HepG2 (cell line): Measurements from ENCODE around the gene KLF16. TPM values are rescaled to one million over a fixed set of nuclear protein-coding genes. Genes with fewer than 3 reads are reported as not detected.

Source experiments
- ARID4A ChIP-seq: sonication (generic); formaldehyde crosslinking; IDR thresholded peaks from 2 replicates; pipeline ENCODE4 v1.5.0; 2020; ENCODE audit warnings: mild to moderate bottlenecking, missing genetic modification reagents, borderline replicate concordance
- DZIP1 ChIP-seq: sonication (generic); formaldehyde crosslinking; IDR thresholded peaks from 2 replicates; pipeline ENCODE4 v1.5.0; 2020; ENCODE audit warnings: mild to moderate bottlenecking, missing genetic modification reagents
- HDAC1 ChIP-seq: sonication (generic); formaldehyde crosslinking; IDR thresholded peaks from 2 replicates; pipeline ENCODE4 v1.5.1; 2020; ENCODE audit warnings: mild to moderate bottlenecking, missing genetic modification reagents
- HDAC2 ChIP-seq: sonication (generic); formaldehyde crosslinking; IDR thresholded peaks from 2 replicates; pipeline ENCODE4 v1.4.0; 2020; ENCODE audit warnings: missing genetic modification reagents
- NFAT5 ChIP-seq: sonication (generic); formaldehyde crosslinking; IDR thresholded peaks from 2 replicates; pipeline ENCODE4 v1.4.0; 2020; ENCODE audit warnings: missing genetic modification reagents
- SOX13 ChIP-seq, 3 experiments: fragments of 450-650 bp in 1 of 3; sonication (generic) in 1 of 3; formaldehyde crosslinking in 1 of 3; IDR thresholded peaks in 2 of 3; conservative IDR thresholded peaks in 1 of 3; 2 replicates each; pipeline versions ENCODE4 v1.5.0 to v1.6.1; 2016 to 2020; ENCODE audit warnings: antibody characterized with exemption in 1 of 3, mild to moderate bottlenecking in 1 of 3, missing compliant biosample characterization in 1 of 3, missing genetic modification reagents in 1 of 3, moderate library complexity in 1 of 3
- ZBTB14 ChIP-seq: sonication (generic); formaldehyde crosslinking; IDR thresholded peaks from 2 replicates; pipeline ENCODE4 v1.4.0; 2020; ENCODE audit warnings: missing genetic modification reagents
- ZNF121 ChIP-seq: sonication (generic); formaldehyde crosslinking; IDR thresholded peaks from 2 replicates; pipeline ENCODE4 v1.5.0; 2020; ENCODE audit warnings: mild to moderate bottlenecking, missing genetic modification reagents
- ZNF124 ChIP-seq: sonication (generic); formaldehyde crosslinking; IDR thresholded peaks from 2 replicates; pipeline ENCODE4 v1.4.0; 2020; ENCODE audit warnings: missing genetic modification reagents
- ZNF225 ChIP-seq: sonication (generic); formaldehyde crosslinking; IDR thresholded peaks from 2 replicates; pipeline ENCODE4 v1.4.0; 2020; ENCODE audit warnings: mild to moderate bottlenecking, missing genetic modification reagents
- ZNF337 ChIP-seq: sonication (generic); formaldehyde crosslinking; IDR thresholded peaks from 2 replicates; pipeline ENCODE4 v1.5.1; 2020; ENCODE audit warnings: missing genetic modification reagents, low read depth, mild to moderate bottlenecking, borderline replicate concordance
- ZNF350 ChIP-seq: sonication (generic); formaldehyde crosslinking; IDR thresholded peaks from 2 replicates; pipeline ENCODE4 v1.4.0; 2020; ENCODE audit warnings: mild to moderate bottlenecking, low read depth, missing genetic modification reagents, borderline replicate concordance
- ZNF460 ChIP-seq: sonication (generic); formaldehyde crosslinking; IDR thresholded peaks from 2 replicates; pipeline ENCODE4 v1.5.1; 2020; ENCODE audit warnings: missing genetic modification reagents, mild to moderate bottlenecking, borderline replicate concordance
- polyA plus RNA-seq, 8 experiments: library from polyadenylated mRNA; depleted of rRNA in 3 of 8; stranded (reverse) in 7 of 8; unstranded in 1 of 8; fragments of >200 nt; fragmentation: Illumina TruSeq in 4 of 8; extraction: Trizol in 4 of 8; gene quantifications; 2 replicates each; pipeline versions ENCODE4 v1.2.1 to v1.2.3, GENCODE V29; 2011 to 2016; ENCODE audit warnings: low read depth in 4 of 8, missing spikeins in 1 of 8, mixed read lengths in 1 of 8; ENCODE audit not compliant: insufficient read depth in 1 of 8
- total RNA-seq, 5 experiments: library from RNA; depleted of rRNA; stranded (reverse); fragments of >200 nt; fragmentation: Illumina TruSeq; extraction: Trizol; gene quantifications; 2 replicates each; pipeline ENCODE4 v1.2.3, GENCODE V29; 2016; ENCODE audit warnings: low read depth in 1 of 5

Gene KLF16
- total and polyA plus RNA-seq, 2 of the 13 experiments (the other 11 are each of a cell fraction or from before 2014, with no cell fraction given), result 3.5 to 6.7 TPM

- TF ChIP-seq ARID4A (CRISPR knock-in tag), result peak; percentile 86
- TF ChIP-seq HDAC1 (CRISPR knock-in tag), result peak; percentile 84
- TF ChIP-seq ZNF225 (CRISPR knock-in tag), result peak; percentile 26; the same call in 1 of the 2 replicates
- TF ChIP-seq ZNF350 (CRISPR knock-in tag), result peak; percentile 77
- TF ChIP-seq ZNF460 (CRISPR knock-in tag), result peak; percentile 22; the same call in 1 of the 2 replicates
- TF ChIP-seq DZIP1 (CRISPR knock-in tag), result no peak; the same call in 1 of the 2 replicates
- 0 out of 2 replicates have a peak, but pooled peaks have one; percentile 14 for TF ChIP-seq HDAC2 (CRISPR knock-in tag)
- no peak for TF ChIP-seq NFAT5 (CRISPR knock-in tag)
- TF ChIP-seq SOX13 (IDR thresholded peaks at IDR 0.05), result peak; percentile 14; the same call in 1 of the 2 replicates
- peak in 1 of 2 experiments; percentile 27; a peak in 1 of 4 replicates for TF ChIP-seq SOX13 (CRISPR knock-in tag; conservative IDR thresholded peaks at IDR 0.05 in 1 of 2, IDR thresholded peaks at IDR 0.05 in 1 of 2)
- peak; percentile 88 for TF ChIP-seq ZBTB14 (CRISPR knock-in tag)
- no peak for TF ChIP-seq ZNF124 (CRISPR knock-in tag)
- TF ChIP-seq ZNF121 (CRISPR knock-in tag), result no peak
- no peak for TF ChIP-seq ZNF337
Measured at GRCh38 chr19:1863638-1864479, 480 bp upstream of the KLF16 start (continued).
